Esophagus muscularis mucosa (tissue), 3 donors: ENCODE data around the gene PIGU.

Source experiments
- CTCF ChIP-seq, 3 experiments: fragments of 200-600 bp in 2 of 3; fragments of 450-650 bp in 1 of 3; sonication (generic) in 2 of 3; IDR thresholded peaks; one replicate each; pipeline ENCODE4 v1.5.1; 2017 to 2019; ENCODE audit warnings: antibody characterized with exemption in 3 of 3, mild to moderate bottlenecking in 2 of 3, moderate library complexity in 1 of 3
- POLR2A ChIP-seq: fragments of 450-650 bp; IDR thresholded peaks from one replicate; pipeline ENCODE4 v1.6.1; 2017; ENCODE audit warnings: antibody characterized with exemption, moderate library complexity, mild to moderate bottlenecking, low read depth
- POLR2AphosphoS5 ChIP-seq, 2 donors: sonication (generic); formaldehyde crosslinking; IDR thresholded peaks; one replicate each; pipeline ENCODE4 v1.6.1; 2017; ENCODE audit warnings: antibody characterized with exemption in 2 of 2

DNA sequence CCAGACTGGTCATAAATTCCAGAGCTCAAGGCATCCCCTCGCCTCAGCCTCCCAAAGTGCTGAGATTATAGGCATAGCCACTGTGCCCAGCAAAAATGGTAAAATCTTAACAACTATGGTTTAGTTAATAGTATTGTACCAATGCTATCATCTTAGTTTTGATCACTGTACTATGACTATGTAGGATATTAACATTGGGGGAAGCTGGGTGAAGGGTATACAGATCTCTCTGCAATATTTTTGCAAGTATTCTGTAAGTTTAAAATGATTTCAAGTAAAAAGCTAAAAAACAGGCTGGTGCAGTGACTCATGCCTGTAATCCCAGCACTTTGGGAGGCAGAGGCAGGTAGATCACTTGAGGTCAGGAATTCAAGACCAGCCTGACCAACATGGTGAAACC is 7.8 kb downstream of the PIGU start:
- TF ChIP-seq CTCF (IDR thresholded peaks at IDR 0.05) = no peak
- no peak for TF ChIP-seq POLR2AphosphoS5 (IDR thresholded peaks at IDR 0.05)
- TF ChIP-seq POLR2A = no peak
